PC-9 (cell line): ENCODE results near the gene CD163L1. TPM values are rescaled to one million over a fixed set of nuclear protein-coding genes. Genes with fewer than 3 reads are reported as not detected.
A peak's percentile ranks its signal among the peaks of the same experiment; 100 is the strongest.
"Not testable (repeated sequence)": the region's sequence is repeated elsewhere in the genome, so short reads cannot be mapped to it uniquely, and the experiment has no call there.

Source experiments
- BruUV-seq: library from RNA; stranded (reverse); fragments of 400-500 nt; replicated peaks from 2 replicates; lab custom pipeline; 2021; lab: Mats Ljungman, UMichigan
- CTCF ChIA-PET: fragments of 300-600 bp; sonication (Branson Sonifier 250); formaldehyde crosslinking; loops from one replicate; lab custom pipeline; 2022; ENCODE audit warnings: antibody characterized with exemption; lab: Charles Lee
- POLR2A ChIA-PET: fragments of 300-600 bp; sonication (Branson Sonifier 250); formaldehyde crosslinking; loops from one replicate; lab custom pipeline; 2022; ENCODE audit warnings: antibody characterized with exemption; ENCODE audit not compliant: unreplicated experiment; lab: Charles Lee
- DNase-seq, 2 experiments: peaks; one replicate each; pipeline versions ENCODE4 v3.0.0 to v3.0.0-alpha.2; 2015 to 2022; ENCODE audit warnings: mixed read lengths in 1 of 2
- H2AFZ ChIP-seq: fragments of 200-600 bp; sonication (generic); 2 replicates; pipeline ENCODE4 v1.8.1; 2017; ENCODE audit warnings: antibody characterized with exemption
- H3F3A ChIP-seq: fragments of 200-600 bp; sonication (generic); 2 replicates; pipeline ENCODE4 v1.8.1; 2017; ENCODE audit warnings: antibody characterized with exemption, mild to moderate bottlenecking, low read depth; ENCODE audit not compliant: insufficient read depth
- H3K27ac ChIP-seq: fragments of 200-600 bp; sonication (generic); 2 replicates; pipeline ENCODE4 v1.6.1; 2016; ENCODE audit warnings: mixed run types
- H3K27me3 ChIP-seq: fragments of 200-600 bp; sonication (generic); 2 replicates; pipeline ENCODE4 v1.6.1; 2016; ENCODE audit warnings: low read depth, mixed run types; ENCODE audit not compliant: insufficient read depth
- H3K36me3 ChIP-seq: fragments of 200-600 bp; sonication (generic); 2 replicates; pipeline ENCODE4 v1.6.1; 2016; ENCODE audit warnings: low read depth, mixed run types
- H3K4me1 ChIP-seq: fragments of 200-600 bp; sonication (generic); replicated peaks from 2 replicates; pipeline ENCODE4 v1.6.1; 2016; ENCODE audit warnings: mixed run types; ENCODE audit not compliant: insufficient read depth
- H3K4me2 ChIP-seq: fragments of 200-600 bp; sonication (generic); 2 replicates; pipeline ENCODE4 v1.6.1; 2017; ENCODE audit warnings: mixed run types
- H3K4me3 ChIP-seq: fragments of 200-600 bp; sonication (generic); 2 replicates; pipeline ENCODE4 v1.6.1; 2016; ENCODE audit warnings: mixed run types
- H3K79me2 ChIP-seq: fragments of 200-600 bp; sonication (generic); 2 replicates; pipeline ENCODE4 v1.6.1; 2017; ENCODE audit warnings: low read depth, mixed run types
- H3K9me2 ChIP-seq: fragments of 200-600 bp; sonication (generic); 2 replicates; pipeline ENCODE4 v1.8.1; 2017; ENCODE audit warnings: mild to moderate bottlenecking; ENCODE audit not compliant: insufficient read depth
- H3K9me3 ChIP-seq: fragments of 200-600 bp; sonication (generic); 2 replicates; pipeline ENCODE4 v1.8.1; 2016; ENCODE audit warnings: low read depth; ENCODE audit not compliant: insufficient read depth
- H4K20me1 ChIP-seq: fragments of 200-600 bp; sonication (generic); 2 replicates; pipeline ENCODE4 v1.8.1; 2017; ENCODE audit not compliant: insufficient read depth
- CTCF ChIP-seq: fragments of 200-600 bp; sonication (generic); conservative IDR thresholded peaks from 2 replicates; pipeline ENCODE4 v1.6.1; 2017; ENCODE audit warnings: mixed run types, antibody characterized with exemption, mild to moderate bottlenecking, moderate library complexity
- EZH2 ChIP-seq: fragments of 200-600 bp; sonication (generic); IDR thresholded peaks from 2 replicates; pipeline ENCODE4 v1.8.0; 2017; ENCODE audit warnings: antibody characterized with exemption, low read depth
- intact Hi-C: fragments of 100-400 bp; cut with micrococcal nuclease; formaldehyde crosslinking; loops from one replicate; pipeline ENCODE4 v1.10.0; 2022; ENCODE audit not compliant: unreplicated experiment
- total RNA-seq: library from RNA; stranded (reverse); gene quantifications from 2 replicates; pipeline ENCODE4 v1.2.3, GENCODE V29; 2021

CD163L1 gene
- total RNA-seq, 1 experiment from 2014 or later, result 69.3 TPM

GRCh38 chr12:7344833-7345606, 98.9 kb downstream of the CD163L1 start:
- intact Hi-C loops, result no loop called here
- Histone ChIP-seq H3K27me3 (no peaks in the 10 kb centered on the region), H3K36me3 (no peaks in the 10 kb centered on the region), H4K20me1 (no peaks in the 10 kb centered on the region), H3K4me1 (no peaks in the 10 kb centered on the region), H3K4me2 (no peak overlapping the region), H3K4me3 (no peak overlapping the region), H2AFZ (no peak overlapping the region), H3K9me3 (no peaks in the 10 kb centered on the region; the same call in 1 of the 2 replicates), H3K9me2 (no peaks in the 10 kb centered on the region), H3F3A (no peaks in the 10 kb centered on the region), H3K79me2 (no peaks in the 10 kb centered on the region), H3K27ac (no peak overlapping the region)
- TF ChIP-seq EZH2, result no peak
- TF ChIP-seq CTCF, result no peak
- ChIA-PET CTCF (no interaction called here), POLR2A (no interaction called here)
- no peak for DNase-seq
- BruUV-seq, result no TSS peak

GRCh38 chr12:7339675-7340074, 104.3 kb downstream of the CD163L1 start:
- Histone ChIP-seq H2AFZ (no peak overlapping the region), H3K9me3 (no peaks in the 10 kb centered on the region; the same call in 1 of the 2 replicates), H4K20me1 (no peaks in the 10 kb centered on the region), H3F3A (no peaks in the 10 kb centered on the region), H3K4me1 (no peaks in the 10 kb centered on the region), H3K27ac (no peak overlapping the region), H3K27me3 (no peaks in the 10 kb centered on the region), H3K9me2 (no peaks in the 10 kb centered on the region), H3K79me2 (no peaks in the 10 kb centered on the region), H3K4me2 (no peak overlapping the region), H3K36me3 (no peaks in the 10 kb centered on the region), H3K4me3 (no peak overlapping the region)
- ChIA-PET POLR2A (no interaction called here), CTCF (interaction anchor here (0.6 kb wide), 1 partner anchor 249 kb away, joined by 3 read pairs; no protein-coding TSS in a partner anchor)
- intact Hi-C loops, result no loop called here
- DNase-seq, result peak in 1 of 2 experiments; percentile 34
- no TSS peak for BruUV-seq
- TF ChIP-seq EZH2 (no peak), CTCF (no peak)

- H3K36me3 ChIP-seq, DNase-seq, H3K4me3 ChIP-seq, CTCF ChIA-PET, H3F3A ChIP-seq, H3K9me2 ChIP-seq, intact Hi-C loops, H3K9me3 ChIP-seq, BruUV-seq, H3K27ac ChIP-seq, H3K27me3 ChIP-seq, H3K4me1 ChIP-seq, POLR2A ChIA-PET, H3K4me2 ChIP-seq, H4K20me1 ChIP-seq, H3K79me2 ChIP-seq, H2AFZ ChIP-seq: not testable (repeated sequence)
These were observed 106.2 kb downstream of the CD163L1 start for GRCh38 chr12:7337790-7338189.
